ENCODE data around the gene MYBL2.

MYBL2 gene

GRCh38 chr20:43681991-43682410 lies 15.1 kb downstream of the MYBL2 start:
- in situ Hi-C loops (cut with MboI; ENCODE audit: low sequenced_read_pairs), result loop anchor here (25.0 kb wide), 1 partner anchor 220 kb away; the partner anchor contains the start of gene SRSF6

DNA sequence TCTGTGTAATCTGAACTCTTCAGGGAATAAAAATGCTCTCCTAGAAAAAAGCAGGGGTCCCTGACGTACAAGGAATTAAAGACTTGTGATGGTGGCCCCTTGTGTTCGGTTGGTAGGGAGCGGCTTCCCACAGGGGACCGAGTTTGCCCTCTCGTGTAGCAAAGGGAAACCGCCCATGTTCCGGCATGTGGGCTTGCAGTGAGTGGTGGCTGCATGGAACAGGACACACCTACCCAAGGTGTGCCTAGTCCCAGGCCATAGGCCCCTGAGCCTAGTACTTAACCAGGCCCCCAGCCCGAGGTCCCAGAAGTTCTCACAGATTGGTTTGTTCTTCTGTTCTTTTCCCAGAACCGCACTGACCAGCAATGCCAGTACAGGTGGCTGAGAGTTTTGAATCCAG lies 15.5 kb downstream of the MYBL2 start:
- in situ Hi-C loops (cut with MboI; ENCODE audit: low sequenced_read_pairs), result loop anchor here (25.0 kb wide), 1 partner anchor 220 kb away; the partner anchor contains the start of gene SRSF6

DNA sequence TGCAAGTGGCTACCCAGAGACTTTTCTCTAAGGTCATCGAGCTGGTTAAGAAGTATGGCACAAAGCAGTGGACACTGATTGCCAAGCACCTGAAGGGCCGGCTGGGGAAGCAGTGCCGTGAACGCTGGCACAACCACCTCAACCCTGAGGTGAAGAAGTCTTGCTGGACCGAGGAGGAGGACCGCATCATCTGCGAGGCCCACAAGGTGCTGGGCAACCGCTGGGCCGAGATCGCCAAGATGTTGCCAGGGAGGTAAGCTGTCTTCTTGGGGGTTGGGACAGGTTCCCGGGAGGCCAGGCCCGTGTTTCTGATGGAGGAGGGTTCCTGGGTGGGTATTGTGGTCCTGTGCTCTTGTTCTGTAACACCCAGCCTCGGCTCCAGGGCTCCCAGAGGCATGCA lies 19.9 kb downstream of the MYBL2 start:
- in situ Hi-C loops (cut with MboI; ENCODE audit: low sequenced_read_pairs), result loop anchor here (25.0 kb wide), 1 partner anchor 225 kb away; the partner anchor contains the start of gene SRSF6

DNA sequence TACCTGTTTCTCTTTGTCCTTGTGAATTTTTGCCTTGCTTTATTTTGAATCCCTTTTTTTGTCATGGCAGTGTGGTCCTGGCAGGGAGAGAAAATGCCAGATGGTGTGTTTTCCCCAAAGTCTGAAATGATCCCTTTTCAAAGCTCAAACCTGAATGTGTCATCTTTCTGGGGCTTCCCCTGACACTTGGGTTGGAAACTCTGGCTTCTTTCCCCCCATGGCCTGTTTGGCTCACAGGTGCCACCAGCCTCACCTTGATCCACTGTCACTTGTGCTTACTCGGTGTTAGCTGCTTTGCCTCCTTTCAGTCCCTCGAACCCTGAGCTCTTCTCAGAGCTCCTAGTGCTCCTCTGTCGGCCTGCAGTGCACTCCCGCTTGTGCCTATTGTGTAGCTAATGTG lies 22.3 kb downstream of the MYBL2 start:
- in situ Hi-C loops (cut with MboI; ENCODE audit: low sequenced_read_pairs), result loop anchor here (25.0 kb wide), 1 partner anchor 227 kb away; the partner anchor contains the start of gene SRSF6

DNA sequence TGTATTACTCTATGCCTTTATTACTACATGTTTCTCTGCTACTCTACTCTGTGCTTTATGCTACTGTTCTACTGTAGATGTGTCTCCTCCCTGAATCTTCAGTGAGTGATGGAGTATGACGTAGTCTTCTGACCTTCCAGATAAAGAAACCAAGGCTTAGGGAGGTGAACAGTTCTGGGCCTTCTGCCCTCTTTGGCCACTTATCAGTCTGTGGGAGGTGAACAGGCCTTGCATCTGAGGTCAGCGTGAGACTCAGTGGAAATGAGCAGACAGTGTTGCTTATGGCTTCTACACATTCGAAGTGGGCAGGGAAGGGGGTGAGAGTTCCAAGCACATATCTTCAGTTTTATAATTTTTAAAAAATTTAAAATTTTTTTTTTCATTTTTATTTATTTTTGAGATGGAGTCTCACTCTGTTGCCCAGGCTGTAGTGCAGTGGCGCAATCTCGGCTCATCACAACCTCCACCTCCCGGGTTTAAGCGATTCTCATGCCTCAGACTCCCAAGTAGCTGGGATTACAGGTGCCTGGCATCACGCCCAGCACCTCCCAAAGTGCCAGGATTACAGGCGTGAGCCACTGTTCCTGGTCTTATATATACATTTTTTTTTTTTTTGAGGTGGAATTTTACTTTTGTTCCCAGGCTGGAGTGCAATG lies 24.2 kb downstream of the MYBL2 start:
- in situ Hi-C loops (cut with MboI; ENCODE audit: low sequenced_read_pairs), result loop anchor here (25.0 kb wide), 1 partner anchor 229 kb away; the partner anchor contains the start of gene SRSF6

DNA sequence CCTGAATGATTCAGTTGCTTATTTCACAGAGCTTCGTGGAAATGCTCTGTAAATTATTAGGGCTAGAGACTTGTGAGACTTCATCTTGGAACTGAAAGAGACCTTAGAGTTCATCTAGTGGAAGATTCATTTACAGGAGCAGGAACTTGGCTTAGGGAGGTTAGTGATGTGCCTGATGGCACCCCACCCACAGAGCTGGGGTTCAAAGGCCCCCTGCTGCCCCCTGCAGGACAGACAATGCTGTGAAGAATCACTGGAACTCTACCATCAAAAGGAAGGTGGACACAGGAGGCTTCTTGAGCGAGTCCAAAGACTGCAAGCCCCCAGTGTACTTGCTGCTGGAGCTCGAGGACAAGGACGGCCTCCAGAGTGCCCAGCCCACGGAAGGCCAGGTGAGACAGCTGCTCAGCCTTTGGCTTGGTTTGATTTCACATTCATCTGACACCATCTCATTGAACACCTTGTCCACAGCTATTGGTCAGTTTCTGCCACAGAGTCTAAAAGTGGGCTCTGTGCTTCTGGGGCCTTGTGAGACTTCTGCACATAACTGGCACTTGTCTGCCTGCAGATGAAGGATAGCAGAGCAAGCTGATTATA lies 25.1 kb downstream of the MYBL2 start:
- in situ Hi-C loops (cut with MboI; ENCODE audit: low sequenced_read_pairs), result loop anchor here (25.0 kb wide), 1 partner anchor 230 kb away; the partner anchor contains the start of gene SRSF6

- in situ Hi-C loops (cut with MboI; ENCODE audit: low sequenced_read_pairs), result loop anchor here (25.0 kb wide), 1 partner anchor 232 kb away; the partner anchor contains the start of gene SRSF6
These were observed 27.8 kb downstream of the MYBL2 start for GRCh38 chr20:43694763-43695162.

- in situ Hi-C loops (cut with MboI; ENCODE audit: low sequenced_read_pairs), result loop anchor here (25.0 kb wide), 1 partner anchor 233 kb away; the partner anchor contains the start of gene SRSF6
These were observed 28.7 kb downstream of the MYBL2 start for GRCh38 chr20:43695571-43695970.

DNA sequence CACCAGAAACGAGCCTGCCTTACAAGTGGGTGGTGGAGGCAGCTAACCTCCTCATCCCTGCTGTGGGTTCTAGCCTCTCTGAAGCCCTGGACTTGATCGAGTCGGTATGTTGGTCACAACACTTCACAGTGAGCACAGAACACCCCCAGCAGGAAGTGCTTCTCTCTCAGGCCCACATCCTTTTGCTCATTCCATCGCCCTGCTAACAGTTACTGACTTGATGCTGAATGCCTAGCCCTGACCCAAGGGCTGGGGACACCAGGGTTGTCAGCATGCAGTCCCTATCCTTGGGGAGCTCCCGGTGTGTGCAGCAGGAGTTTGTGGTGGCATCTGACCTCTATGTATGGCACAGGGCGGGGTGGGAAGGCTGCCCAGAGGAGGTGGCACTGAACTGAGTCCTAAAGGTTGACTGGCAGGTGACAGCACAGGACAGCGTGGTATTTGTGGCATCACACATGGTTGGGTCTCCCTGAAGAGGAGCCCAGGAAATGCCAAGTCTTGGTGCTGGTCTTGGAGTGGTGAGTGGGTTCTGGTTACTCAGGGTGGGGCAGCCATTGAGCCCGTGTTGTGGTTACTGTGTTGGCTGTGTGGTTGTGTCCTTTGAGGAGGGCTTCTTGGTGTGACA lies 33.1 kb downstream of the MYBL2 start:
- in situ Hi-C loops (cut with MboI; ENCODE audit: low sequenced_read_pairs), result loop anchor here (25.0 kb wide), 1 partner anchor 238 kb away; the partner anchor contains the start of gene SRSF6

DNA sequence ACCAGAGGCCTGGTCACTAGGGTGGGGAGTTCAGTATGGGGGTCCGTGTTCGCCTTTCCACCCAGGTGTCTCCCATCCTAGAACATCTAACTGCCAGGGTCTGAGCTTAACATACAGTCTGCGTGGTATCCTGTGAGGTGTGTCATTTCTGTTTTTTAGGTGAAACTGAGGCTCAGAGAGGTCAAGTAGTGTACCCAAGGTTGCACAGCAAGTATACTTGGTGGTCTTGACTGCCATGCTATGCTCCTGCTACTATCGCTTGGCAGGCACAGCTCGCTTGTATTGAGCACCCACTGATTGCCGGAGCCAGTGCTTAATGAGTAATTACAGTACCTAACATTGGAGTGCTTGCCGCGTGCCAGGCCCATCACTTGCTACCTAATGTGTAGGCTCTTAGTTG lies 33.7 kb downstream of the MYBL2 start:
- in situ Hi-C loops (cut with MboI; ENCODE audit: low sequenced_read_pairs), result no loop called here

GRCh38 chr20:43702502-43702901 lies 35.6 kb downstream of the MYBL2 start:
- in situ Hi-C loops (cut with MboI; ENCODE audit: low sequenced_read_pairs), result no loop called here

GRCh38 chr20:43710370-43711044 lies 43.6 kb downstream of the MYBL2 start:
- in situ Hi-C loops (cut with MboI; ENCODE audit: low sequenced_read_pairs), result no loop called here

DNA sequence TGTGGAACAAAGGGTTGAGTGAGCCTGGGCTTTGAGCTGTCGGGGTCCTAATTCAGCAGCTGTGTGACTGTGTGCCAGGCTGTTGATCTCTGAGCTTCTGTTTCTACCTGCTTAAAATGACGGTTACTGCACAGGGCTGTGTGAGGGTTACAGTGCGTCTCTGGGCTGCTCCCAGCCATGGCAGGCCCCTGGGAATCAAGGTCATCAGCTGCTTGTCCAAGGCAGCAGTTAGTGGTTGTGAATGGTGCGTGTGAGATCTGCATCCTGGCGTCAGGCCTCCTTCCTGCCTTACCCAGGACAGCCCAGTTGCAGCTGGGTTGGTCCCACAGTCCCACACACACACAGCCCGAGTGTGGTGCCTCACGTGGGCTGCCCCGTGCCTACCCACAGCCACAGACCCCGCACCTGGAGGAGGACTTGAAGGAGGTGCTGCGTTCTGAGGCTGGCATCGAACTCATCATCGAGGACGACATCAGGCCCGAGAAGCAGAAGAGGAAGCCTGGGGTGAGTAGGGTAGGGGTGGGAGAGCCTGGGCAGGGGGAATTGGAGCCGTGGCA lies 44.3 kb downstream of the MYBL2 start:
- in situ Hi-C loops (cut with MboI; ENCODE audit: low sequenced_read_pairs), result no loop called here

GRCh38 chr20:43715044-43715443 lies 48.1 kb downstream of the MYBL2 start:
- in situ Hi-C loops (cut with MboI; ENCODE audit: low sequenced_read_pairs), result no loop called here

DNA sequence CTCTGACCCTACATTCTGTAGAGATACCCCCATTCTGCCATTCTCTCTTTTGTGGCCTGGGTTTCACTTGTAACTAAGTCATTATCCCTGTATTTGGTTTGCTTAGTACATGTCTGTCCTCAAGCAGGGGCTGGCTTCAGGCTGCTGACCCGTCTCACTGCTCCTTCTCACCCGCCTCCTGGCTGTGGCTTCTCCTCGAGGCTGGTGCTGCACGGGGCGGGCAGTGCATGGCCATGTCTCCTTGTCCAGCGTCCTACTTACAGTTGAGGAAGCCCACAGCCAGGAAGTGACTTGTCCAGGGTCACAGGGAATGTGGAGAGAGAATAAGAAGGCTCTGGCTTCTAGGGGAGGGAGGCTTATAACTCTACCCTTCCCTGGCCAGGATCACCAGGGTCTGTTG lies 48.6 kb downstream of the MYBL2 start:
- in situ Hi-C loops (cut with MboI; ENCODE audit: low sequenced_read_pairs), result no loop called here

- in situ Hi-C loops (cut with MboI; ENCODE audit: low sequenced_read_pairs), result no loop called here
These were observed 49.2 kb downstream of the MYBL2 start for GRCh38 chr20:43716123-43716522.

DNA sequence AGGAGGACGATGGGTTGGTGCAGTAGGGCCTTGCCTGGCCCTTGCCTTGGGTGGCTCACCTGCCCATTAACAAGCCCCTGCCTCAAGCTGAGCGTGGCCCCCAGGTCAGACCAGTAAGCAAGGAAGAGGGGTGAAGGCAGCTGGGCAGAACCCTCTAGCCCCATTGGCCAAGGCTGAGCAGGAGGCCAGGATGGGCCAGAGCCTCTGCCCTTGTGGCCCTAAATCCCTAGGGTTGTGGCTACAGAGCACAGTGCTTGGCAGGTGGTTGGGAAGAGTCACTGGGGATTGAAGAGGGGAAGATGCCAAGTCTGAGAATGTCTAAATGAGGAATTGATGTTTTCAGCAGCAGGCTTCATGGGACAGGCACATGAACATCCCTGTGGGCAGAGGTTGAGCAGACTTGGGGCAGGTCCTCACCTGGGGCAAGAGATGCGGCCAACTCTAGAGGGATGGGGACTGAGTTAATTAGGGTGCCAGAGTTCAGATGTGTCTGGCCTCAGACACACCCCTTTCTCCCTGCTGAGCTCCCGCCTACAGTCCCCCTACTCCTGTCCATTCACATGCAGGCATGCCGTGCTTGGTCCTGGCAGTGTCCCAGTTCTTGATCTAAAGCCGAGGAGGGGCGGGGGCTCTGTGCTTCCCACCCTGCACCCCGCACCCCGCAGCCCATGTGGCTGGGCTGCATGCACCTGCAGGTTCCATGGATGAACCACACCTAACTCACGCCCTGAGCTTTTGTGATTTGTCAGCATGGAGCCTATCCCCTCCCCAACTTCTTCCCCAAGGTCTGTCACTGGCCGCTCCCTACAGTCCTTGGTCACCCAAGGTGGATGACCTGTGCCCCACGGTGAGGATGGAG lies 50.1 kb downstream of the MYBL2 start:
- in situ Hi-C loops (cut with MboI; ENCODE audit: low sequenced_read_pairs), result no loop called here

- in situ Hi-C loops (cut with MboI; ENCODE audit: low sequenced_read_pairs), result no loop called here
These were observed 50.7 kb downstream of the MYBL2 start for GRCh38 chr20:43717616-43717995.

GRCh38 chr20:43720007-43720406 lies 53.1 kb downstream of the MYBL2 start:
- in situ Hi-C loops (cut with MboI; ENCODE audit: low sequenced_read_pairs), result no loop called here

- in situ Hi-C loops (cut with MboI; ENCODE audit: low sequenced_read_pairs), result no loop called here
These were observed 54.1 kb downstream of the MYBL2 start for GRCh38 chr20:43721097-43721428.

Measured in HL-60/S4 treated with retinoic acid at 250 ng/mL for 4 days and 3 days (cell line).